ENCODE data around the gene MRPL47. TPM values are rescaled to one million over a fixed set of nuclear protein-coding genes. Genes with fewer than 3 reads are reported as not detected.

MRPL47 gene
- total and polyA plus RNA-seq, 2 of the 13 experiments (the other 11 are each of a cell fraction or from before 2014, with no cell fraction given): 36.1 to 83.8 TPM

DNA sequence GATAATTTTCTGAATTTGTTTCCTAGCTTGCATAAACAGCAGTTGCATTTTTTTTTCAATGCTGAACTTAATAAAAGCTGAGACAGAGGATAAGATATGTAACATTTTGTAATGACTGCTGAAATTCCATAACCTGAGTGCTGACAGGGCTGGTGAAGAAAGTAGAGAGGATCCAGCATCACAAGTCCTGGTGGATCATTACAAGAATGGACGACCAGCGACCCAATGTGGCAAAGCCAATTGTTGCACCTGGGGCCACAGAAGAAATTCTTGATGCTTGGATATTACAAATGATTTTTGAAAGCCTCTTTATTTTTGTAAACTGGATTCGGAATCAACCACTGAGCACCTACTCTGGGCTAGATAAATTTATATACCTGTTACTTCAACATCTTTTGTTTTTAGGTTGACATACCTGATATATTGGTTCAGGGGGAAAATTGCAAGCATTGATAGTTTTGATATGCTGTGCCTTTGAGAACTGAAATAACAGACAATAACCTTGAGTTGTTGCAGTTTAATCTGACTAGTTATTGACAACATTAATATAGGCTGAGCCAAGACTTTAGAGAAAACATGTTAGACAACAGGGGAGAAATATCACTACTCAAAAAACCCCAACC, 45.6 kb downstream of the MRPL47 start (continued):
- TF ChIP-seq, protein P1, sequence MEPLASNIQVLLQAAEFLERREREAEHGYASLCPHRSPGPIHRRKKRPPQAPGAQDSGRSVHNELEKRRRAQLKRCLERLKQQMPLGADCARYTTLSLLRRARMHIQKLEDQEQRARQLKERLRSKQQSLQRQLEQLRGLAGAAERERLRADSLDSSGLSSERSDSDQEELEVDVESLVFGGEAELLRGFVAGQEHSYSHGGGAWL (CRISPR knock-in tag; IDR thresholded peaks at IDR 0.05): no peak
- TF ChIP-seq HNRNPK (IDR thresholded peaks at IDR 0.05; ENCODE audit: low read depth, low read length, poor library complexity, severe bottlenecking) (no peak), TEAD3 (CRISPR knock-in tag; optimal IDR thresholded peaks at IDR 0.05; ENCODE audit: borderline replicate concordance) (no peak), HDAC6 (IDR thresholded peaks at IDR 0.05; ENCODE audit: low read depth, low read length) (no peak), KLF11 (CRISPR knock-in tag; IDR thresholded peaks at IDR 0.05) (no peak), STAG1 (CRISPR knock-in tag; IDR thresholded peaks at IDR 0.05) (peak; percentile 92), MIXL1 (CRISPR knock-in tag; IDR thresholded peaks at IDR 0.05) (0 out of 2 replicates have a peak, but pooled peaks have one; percentile 42), ZNF337 (CRISPR knock-in tag; IDR thresholded peaks at IDR 0.05; ENCODE audit: borderline replicate concordance, low read depth) (no peak), DPF2 (CRISPR knock-in tag; IDR thresholded peaks at IDR 0.05; ENCODE audit: borderline replicate concordance, low read depth) (no peak)
- TF ChIP-seq, protein P2, sequence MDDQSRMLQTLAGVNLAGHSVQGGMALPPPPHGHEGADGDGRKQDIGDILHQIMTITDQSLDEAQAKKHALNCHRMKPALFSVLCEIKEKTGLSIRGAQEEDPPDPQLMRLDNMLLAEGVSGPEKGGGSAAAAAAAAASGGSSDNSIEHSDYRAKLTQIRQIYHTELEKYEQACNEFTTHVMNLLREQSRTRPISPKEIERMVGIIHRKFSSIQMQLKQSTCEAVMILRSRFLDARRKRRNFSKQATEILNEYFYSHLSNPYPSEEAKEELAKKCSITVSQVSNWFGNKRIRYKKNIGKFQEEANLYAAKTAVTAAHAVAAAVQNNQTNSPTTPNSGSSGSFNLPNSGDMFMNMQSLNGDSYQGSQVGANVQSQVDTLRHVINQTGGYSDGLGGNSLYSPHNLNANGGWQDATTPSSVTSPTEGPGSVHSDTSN (CRISPR knock-in tag; IDR thresholded peaks at IDR 0.05; ENCODE audit: borderline replicate concordance): no peak
- TF ChIP-seq, protein P3, sequence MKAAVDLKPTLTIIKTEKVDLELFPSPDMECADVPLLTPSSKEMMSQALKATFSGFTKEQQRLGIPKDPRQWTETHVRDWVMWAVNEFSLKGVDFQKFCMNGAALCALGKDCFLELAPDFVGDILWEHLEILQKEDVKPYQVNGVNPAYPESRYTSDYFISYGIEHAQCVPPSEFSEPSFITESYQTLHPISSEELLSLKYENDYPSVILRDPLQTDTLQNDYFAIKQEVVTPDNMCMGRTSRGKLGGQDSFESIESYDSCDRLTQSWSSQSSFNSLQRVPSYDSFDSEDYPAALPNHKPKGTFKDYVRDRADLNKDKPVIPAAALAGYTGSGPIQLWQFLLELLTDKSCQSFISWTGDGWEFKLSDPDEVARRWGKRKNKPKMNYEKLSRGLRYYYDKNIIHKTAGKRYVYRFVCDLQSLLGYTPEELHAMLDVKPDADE (CRISPR knock-in tag; IDR thresholded peaks at IDR 0.05): no peak
- TF ChIP-seq, protein P4, sequence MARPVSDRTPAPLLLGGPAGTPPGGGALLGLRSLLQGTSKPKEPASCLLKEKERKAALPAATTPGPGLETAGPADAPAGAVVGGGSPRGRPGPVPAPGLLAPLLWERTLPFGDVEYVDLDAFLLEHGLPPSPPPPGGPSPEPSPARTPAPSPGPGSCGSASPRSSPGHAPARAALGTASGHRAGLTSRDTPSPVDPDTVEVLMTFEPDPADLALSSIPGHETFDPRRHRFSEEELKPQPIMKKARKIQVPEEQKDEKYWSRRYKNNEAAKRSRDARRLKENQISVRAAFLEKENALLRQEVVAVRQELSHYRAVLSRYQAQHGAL (CRISPR knock-in tag; IDR thresholded peaks at IDR 0.05; ENCODE audit: not compliant biosample characterization): no peak
- TF ChIP-seq, protein P5, sequence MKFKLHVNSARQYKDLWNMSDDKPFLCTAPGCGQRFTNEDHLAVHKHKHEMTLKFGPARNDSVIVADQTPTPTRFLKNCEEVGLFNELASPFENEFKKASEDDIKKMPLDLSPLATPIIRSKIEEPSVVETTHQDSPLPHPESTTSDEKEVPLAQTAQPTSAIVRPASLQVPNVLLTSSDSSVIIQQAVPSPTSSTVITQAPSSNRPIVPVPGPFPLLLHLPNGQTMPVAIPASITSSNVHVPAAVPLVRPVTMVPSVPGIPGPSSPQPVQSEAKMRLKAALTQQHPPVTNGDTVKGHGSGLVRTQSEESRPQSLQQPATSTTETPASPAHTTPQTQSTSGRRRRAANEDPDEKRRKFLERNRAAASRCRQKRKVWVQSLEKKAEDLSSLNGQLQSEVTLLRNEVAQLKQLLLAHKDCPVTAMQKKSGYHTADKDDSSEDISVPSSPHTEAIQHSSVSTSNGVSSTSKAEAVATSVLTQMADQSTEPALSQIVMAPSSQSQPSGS (CRISPR knock-in tag; IDR thresholded peaks at IDR 0.05): no peak
- TF ChIP-seq, protein P6, sequence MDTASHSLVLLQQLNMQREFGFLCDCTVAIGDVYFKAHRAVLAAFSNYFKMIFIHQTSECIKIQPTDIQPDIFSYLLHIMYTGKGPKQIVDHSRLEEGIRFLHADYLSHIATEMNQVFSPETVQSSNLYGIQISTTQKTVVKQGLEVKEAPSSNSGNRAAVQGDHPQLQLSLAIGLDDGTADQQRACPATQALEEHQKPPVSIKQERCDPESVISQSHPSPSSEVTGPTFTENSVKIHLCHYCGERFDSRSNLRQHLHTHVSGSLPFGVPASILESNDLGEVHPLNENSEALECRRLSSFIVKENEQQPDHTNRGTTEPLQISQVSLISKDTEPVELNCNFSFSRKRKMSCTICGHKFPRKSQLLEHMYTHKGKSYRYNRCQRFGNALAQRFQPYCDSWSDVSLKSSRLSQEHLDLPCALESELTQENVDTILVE (CRISPR knock-in tag; IDR thresholded peaks at IDR 0.05): peak; percentile 31; the same call in 1 of the 2 replicates
